Measurements from ENCODE around the gene ZBTB20.

ZBTB20 gene

DNA sequence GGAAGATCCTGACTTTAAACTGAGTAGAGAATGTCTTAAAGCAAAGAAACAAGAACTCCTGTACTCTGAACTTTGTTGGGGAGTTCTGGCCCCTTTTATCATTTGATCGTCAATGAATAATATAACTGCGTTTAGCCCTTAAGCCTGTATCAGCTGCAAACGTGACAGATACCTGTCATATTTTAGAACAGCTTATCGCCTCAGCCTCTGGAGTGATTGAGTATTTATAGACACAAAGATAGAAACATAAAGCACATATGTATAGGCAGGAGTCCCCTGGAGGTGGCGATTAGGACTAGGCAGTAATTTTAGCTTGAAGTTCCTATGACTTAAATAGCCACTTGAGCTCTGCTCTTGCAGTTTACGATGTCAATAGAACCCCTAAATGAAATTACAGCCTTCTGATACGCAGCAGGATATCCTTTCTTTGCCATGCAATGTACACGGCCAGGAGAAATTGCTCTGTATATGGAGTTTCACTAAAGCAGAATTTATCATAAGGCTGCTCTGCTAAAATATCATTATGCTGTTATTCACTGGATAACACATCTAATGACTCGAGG lies 531.5 kb downstream of the ZBTB20 start:
- no peak overlapping the region for H3K4me3 ChIP-seq (ENCODE audit: low read depth, low read length)
- no peak for DNase-seq (ENCODE audit: low read depth, low spot score)
- TF ChIP-seq, protein P1, sequence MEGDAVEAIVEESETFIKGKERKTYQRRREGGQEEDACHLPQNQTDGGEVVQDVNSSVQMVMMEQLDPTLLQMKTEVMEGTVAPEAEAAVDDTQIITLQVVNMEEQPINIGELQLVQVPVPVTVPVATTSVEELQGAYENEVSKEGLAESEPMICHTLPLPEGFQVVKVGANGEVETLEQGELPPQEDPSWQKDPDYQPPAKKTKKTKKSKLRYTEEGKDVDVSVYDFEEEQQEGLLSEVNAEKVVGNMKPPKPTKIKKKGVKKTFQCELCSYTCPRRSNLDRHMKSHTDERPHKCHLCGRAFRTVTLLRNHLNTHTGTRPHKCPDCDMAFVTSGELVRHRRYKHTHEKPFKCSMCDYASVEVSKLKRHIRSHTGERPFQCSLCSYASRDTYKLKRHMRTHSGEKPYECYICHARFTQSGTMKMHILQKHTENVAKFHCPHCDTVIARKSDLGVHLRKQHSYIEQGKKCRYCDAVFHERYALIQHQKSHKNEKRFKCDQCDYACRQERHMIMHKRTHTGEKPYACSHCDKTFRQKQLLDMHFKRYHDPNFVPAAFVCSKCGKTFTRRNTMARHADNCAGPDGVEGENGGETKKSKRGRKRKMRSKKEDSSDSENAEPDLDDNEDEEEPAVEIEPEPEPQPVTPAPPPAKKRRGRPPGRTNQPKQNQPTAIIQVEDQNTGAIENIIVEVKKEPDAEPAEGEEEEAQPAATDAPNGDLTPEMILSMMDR (IDR thresholded peaks at IDR 0.05; ENCODE audit: insufficient read depth, low read length, missing control alignments): no peak
- ChIA-PET POLR2A (no interaction called here), CTCF (no interaction called here)

DNA sequence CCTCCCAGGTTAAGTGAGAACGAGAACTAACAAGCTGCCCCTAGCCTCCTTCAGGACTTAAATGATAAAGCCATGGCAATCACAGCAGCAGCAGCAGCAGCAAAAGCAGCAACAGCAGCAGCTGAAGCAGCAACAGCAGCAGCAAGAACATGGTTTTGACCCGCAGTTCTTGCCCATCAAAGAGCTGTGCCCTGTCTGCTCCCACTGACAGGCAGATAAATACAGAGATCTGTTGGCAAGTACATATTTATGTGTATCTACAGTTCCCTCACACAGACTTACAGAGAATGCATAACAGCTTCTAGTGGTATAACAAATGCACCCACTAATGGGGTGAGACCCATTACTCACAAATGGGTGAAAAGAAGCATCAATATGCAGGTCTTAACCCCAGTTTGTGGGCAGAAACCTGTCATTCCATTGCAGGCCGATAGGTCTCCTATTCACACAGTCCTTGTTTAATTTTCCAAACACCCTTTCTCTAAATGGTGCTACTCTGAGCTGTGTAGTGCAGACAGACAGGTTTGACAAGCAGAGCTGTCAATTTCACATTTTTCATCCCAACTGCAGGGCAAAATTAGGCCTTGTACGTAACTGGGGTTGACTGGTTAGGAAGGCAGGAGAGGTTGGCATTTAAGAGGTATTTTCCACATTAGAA lies 537.0 kb downstream of the ZBTB20 start:
- DNase-seq (ENCODE audit: low read depth, low spot score): no peak
- no peak overlapping the region for H3K4me3 ChIP-seq (ENCODE audit: low read depth, low read length)
- TF ChIP-seq, protein P1 (IDR thresholded peaks at IDR 0.05; ENCODE audit: insufficient read depth, low read length, missing control alignments): no peak
- CTCF ChIA-PET: no interaction called here
- POLR2A ChIA-PET: no interaction called here

DNA sequence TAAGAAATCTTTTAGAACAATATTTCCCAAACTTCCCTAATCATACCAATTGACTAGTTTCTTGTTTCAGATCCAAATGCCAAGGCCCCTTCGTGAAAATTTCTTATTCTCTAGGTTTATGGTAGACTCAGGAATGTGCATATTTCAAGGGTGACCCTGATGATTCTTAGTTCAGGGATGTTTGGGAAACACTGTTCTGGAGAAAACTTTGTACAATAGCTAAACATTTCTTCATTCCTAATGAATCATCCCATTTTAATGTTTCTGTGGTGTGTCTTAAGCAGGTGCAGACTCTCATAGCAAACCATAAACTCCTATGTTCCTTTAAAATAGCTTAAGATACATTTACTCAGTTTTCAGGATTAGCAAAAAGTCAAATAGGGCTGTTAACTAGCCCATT lies 538.8 kb downstream of the ZBTB20 start:
- CTCF ChIA-PET: interaction anchor here (1.1 kb wide), 1 partner anchor 30 kb away, joined by 3 read pairs; no protein-coding TSS in a partner anchor
- peak; percentile 76 for DNase-seq (ENCODE audit: low read depth, low spot score)
- H3K4me3 ChIP-seq (ENCODE audit: low read depth, low read length): no peak overlapping the region
- POLR2A ChIA-PET: no interaction called here
- TF ChIP-seq, protein P1 (IDR thresholded peaks at IDR 0.05; ENCODE audit: insufficient read depth, low read length, missing control alignments): no peak

DNA sequence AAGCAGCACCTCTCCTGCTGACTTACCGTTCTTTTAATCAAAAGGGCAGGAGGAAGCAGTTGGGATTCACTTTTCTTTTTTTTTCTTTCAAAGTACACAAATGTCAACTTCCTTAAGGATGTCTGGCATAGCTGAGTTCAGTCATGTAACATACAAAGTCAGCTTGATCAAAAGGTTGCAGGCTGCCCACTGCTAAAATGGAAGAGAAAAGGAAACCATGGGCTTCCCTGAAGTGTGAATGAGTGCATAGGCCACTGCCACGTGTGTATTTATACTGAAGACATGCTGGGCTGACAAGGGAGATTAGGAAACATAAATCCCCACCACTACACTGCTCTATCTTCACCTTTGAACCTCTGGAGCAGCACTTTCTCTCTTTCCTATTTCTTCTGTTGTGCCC lies 540.8 kb downstream of the ZBTB20 start:
- ChIA-PET POLR2A (no interaction called here), CTCF (interaction anchor here (1.3 kb wide), 1 partner anchor 9 kb away, joined by 6 read pairs; no protein-coding TSS in a partner anchor)
- TF ChIP-seq, protein P1 (IDR thresholded peaks at IDR 0.05; ENCODE audit: insufficient read depth, low read length, missing control alignments): no peak

DNA sequence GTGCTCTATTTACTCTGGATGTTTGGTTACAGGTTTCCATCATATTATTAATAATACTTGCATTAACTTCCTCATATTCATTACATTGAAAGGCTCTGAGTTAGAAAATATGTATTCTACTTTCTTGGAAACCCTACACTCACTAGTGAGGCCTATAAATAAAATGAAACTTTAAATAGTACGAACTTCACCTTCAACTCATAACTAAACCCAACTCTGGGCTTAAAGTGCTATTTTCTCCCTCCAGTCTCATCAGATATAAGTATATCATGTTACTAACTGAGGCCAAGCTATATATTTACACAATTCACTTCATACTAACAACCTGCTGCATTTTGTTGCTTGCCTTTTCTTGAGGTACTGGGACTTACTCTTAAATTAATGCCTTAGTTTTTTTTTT lies 546.5 kb downstream of the ZBTB20 start:
- DNase-seq (ENCODE audit: low read depth, low spot score): no peak
- POLR2A ChIA-PET: no interaction called here
- H3K4me3 ChIP-seq (ENCODE audit: low read depth, low read length): no peak overlapping the region
- TF ChIP-seq, protein P1 (IDR thresholded peaks at IDR 0.05; ENCODE audit: insufficient read depth, low read length, missing control alignments): no peak
- CTCF ChIA-PET: interaction anchor here (1.2 kb wide), 1 partner anchor 216 kb away, joined by 3 read pairs; no protein-coding TSS in a partner anchor

More for the DNA sequence above, 540.8 kb downstream of the ZBTB20 start:
- H3K4me3 ChIP-seq (ENCODE audit: low read depth, low read length): no peak overlapping the region
- no peak for DNase-seq (ENCODE audit: low read depth, low spot score)

DNA sequence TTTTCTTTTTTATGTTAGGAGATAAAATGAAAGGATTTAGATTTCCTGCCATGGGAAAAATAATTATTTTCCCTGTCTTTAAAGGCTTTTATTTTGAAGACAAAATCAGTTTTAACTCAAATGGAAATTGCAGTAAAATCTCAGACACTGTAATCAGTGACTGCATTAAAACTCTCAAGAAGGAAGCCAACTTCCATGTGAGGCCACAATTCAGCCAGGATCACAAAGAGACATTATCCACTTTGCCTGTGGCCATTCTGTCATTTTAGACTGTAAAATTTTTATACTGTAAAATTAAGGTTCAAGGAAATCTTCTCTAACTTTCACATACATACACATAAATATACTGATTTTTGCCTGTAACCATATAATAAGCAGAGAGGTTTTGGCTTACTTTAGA lies 549.2 kb downstream of the ZBTB20 start:
- POLR2A ChIA-PET: no interaction called here
- TF ChIP-seq, protein P1 (IDR thresholded peaks at IDR 0.05; ENCODE audit: insufficient read depth, low read length, missing control alignments): no peak
- CTCF ChIA-PET: interaction anchor here (1.2 to 1.6 kb wide), 3 partner anchors 9 to 496 kb away, joined by 4 to 6 read pairs (median 4); no protein-coding TSS in a partner anchor
- no peak overlapping the region for H3K4me3 ChIP-seq (ENCODE audit: low read depth, low read length)
- DNase-seq (ENCODE audit: low read depth, low spot score): no peak

Data from AG04449 (cell line).